ENCODE data around the gene IFITM5. TPM values are rescaled to one million over a fixed set of nuclear protein-coding genes. Genes with fewer than 3 reads are reported as not detected.

IFITM5 gene
- total and polyA plus RNA-seq, 9 of the 15 experiments (the other 6 are each of a cell fraction or from before 2014, with no cell fraction given), result 0.19 TPM; not detected in 8

GRCh38 chr11:316031-316701 lies 16.8 kb upstream of the IFITM5 start (continued):
- peak; percentile 66; the same call in 1 of the 2 replicates for TF ChIP-seq CREB3L1 (IDR thresholded peaks at IDR 0.05; ENCODE audit: borderline replicate concordance, low read depth)
- no peak for TF ChIP-seq MAFF (IDR thresholded peaks at IDR 0.05; ENCODE audit: low read length)
- no peak for TF ChIP-seq ZNF212 (CRISPR knock-in tag; IDR thresholded peaks at IDR 0.05)
- no peak for TF ChIP-seq PTRF (tag; IDR thresholded peaks at IDR 0.05)
- TF ChIP-seq ZNF609 (CRISPR knock-in tag; IDR thresholded peaks at IDR 0.05; ENCODE audit: borderline replicate concordance), result no peak
- peak; percentile 46; the same call in 1 of the 2 replicates for TF ChIP-seq RNF2 (IDR thresholded peaks at IDR 0.05)
- no peak for TF ChIP-seq PKNOX1 (IDR thresholded peaks at IDR 0.05)
- no peak for TF ChIP-seq ATF1 (CRISPR knock-in tag; IDR thresholded peaks at IDR 0.05)
- TF ChIP-seq ATF1 (tag; IDR thresholded peaks at IDR 0.05), result no peak
- TF ChIP-seq JUNB (CRISPR knock-in tag; conservative IDR thresholded peaks at IDR 0.05), result no peak
- peak; percentile 80 for TF ChIP-seq POLR2G (IDR thresholded peaks at IDR 0.05; ENCODE audit: low read depth, low read length)
- peak; percentile 65 for TF ChIP-seq SAP30 (IDR thresholded peaks at IDR 0.05; ENCODE audit: borderline replicate concordance, insufficient read depth, low read depth, low read length, poor library complexity, severe bottlenecking)
- no peak for TF ChIP-seq CEBPG (CRISPR knock-in tag; IDR thresholded peaks at IDR 0.05)
- no peak for TF ChIP-seq CEBPG (tag; conservative IDR thresholded peaks at IDR 0.05 in 1 of 2, IDR thresholded peaks at IDR 0.05 in 1 of 2)
- TF ChIP-seq HMBOX1 (IDR thresholded peaks at IDR 0.05), result no peak
- TF ChIP-seq CHD1 (IDR thresholded peaks at IDR 0.05; ENCODE audit: low read length), result peak; percentile 80
- no peak for TF ChIP-seq NR2C1 (IDR thresholded peaks at IDR 0.05)
- 0 out of 2 replicates have a peak, but pooled peaks have one; percentile 31 for TF ChIP-seq NR2C1 (tag; IDR thresholded peaks at IDR 0.05)
- peak; percentile 38 to 81; a peak in 2 of 4 replicates for TF ChIP-seq MAZ (CRISPR knock-in tag; conservative IDR thresholded peaks at IDR 0.05 in 1 of 2, IDR thresholded peaks at IDR 0.05 in 1 of 2)
- no peak for TF ChIP-seq POLR2AphosphoS5 (IDR thresholded peaks at IDR 0.05; ENCODE audit: control insufficient read depth, insufficient read depth, low read depth, low read length)
- TF ChIP-seq BHLHE40 (IDR thresholded peaks at IDR 0.05; ENCODE audit: low read length), result peak; percentile 84

Data from K562 (cell line).